Epithelial cell of esophagus (primary cell): ENCODE data around the gene ANKRD44.
A peak's percentile ranks its signal among the peaks of the same experiment; 100 is the strongest.
"Not testable (repeated sequence)": the region's sequence is repeated elsewhere in the genome, so short reads cannot be mapped to it uniquely, and the experiment has no call there.

Experiments
- DNase-seq: peaks from one replicate; pipeline ENCODE4 v3.0.0; 2010; ENCODE audit warnings: low read depth
- H3K4me3 ChIP-seq: 2 replicates; pipeline ENCODE4 v1.5.1; 2011; ENCODE audit warnings: mild to moderate bottlenecking, low read length, control low read depth
- TF ChIP-seq, protein P1 (sequence below): IDR thresholded peaks from 2 replicates; pipeline ENCODE4 v1.5.1; 2011; ENCODE audit warnings: low read depth, mild to moderate bottlenecking, low read length, control low read depth, inconsistent platforms; ENCODE audit not compliant: insufficient read depth; ENCODE audit errors: missing control alignments

Gene ANKRD44

GRCh38 chr2:197033222-197033621, 277.4 kb downstream of the ANKRD44 start:
- TF ChIP-seq, protein P1, sequence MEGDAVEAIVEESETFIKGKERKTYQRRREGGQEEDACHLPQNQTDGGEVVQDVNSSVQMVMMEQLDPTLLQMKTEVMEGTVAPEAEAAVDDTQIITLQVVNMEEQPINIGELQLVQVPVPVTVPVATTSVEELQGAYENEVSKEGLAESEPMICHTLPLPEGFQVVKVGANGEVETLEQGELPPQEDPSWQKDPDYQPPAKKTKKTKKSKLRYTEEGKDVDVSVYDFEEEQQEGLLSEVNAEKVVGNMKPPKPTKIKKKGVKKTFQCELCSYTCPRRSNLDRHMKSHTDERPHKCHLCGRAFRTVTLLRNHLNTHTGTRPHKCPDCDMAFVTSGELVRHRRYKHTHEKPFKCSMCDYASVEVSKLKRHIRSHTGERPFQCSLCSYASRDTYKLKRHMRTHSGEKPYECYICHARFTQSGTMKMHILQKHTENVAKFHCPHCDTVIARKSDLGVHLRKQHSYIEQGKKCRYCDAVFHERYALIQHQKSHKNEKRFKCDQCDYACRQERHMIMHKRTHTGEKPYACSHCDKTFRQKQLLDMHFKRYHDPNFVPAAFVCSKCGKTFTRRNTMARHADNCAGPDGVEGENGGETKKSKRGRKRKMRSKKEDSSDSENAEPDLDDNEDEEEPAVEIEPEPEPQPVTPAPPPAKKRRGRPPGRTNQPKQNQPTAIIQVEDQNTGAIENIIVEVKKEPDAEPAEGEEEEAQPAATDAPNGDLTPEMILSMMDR, result no peak
- DNase-seq, result no peak
- H3K4me3 ChIP-seq, result no peak overlapping the region

DNA sequence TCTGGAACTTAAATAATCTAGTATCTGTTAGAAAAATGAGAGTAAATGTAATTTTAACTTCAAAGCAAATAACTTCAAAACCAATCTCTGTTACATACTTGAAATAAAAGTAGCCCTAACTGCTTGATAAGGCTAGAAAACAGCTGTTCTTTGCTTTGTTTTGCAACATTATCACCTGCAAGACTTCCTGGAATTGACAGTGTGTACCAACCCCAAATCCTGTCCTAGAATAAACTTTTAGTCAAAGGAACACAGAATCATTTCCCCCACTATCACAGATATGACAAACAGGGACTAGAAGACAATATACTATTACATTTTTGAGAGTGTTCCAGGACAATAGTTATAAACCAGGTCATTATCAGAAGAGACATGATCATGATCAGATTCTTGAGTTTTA, 278.8 kb downstream of the ANKRD44 start:
- H3K4me3 ChIP-seq, result no peak overlapping the region
- TF ChIP-seq, protein P1, result no peak
- no peak for DNase-seq

DNA sequence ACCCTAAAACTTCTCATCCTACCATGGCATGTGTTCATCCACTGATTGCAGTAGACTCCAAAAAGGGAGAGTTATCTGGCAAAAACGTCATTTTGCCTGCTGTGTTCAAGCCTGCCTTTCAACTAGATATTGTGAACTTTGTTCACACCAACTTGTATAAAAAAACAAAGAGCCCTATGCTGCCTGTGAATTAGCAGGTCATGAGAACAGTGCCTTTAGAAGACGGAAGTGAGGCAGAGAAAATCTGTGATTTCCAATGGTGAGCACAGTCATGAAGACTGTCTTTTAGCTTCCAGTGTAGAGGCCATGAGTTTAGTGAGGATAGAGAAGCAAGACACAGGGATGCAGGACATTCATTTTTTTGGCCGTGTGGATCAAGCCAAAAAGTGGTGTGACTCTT, 280.5 kb downstream of the ANKRD44 start:
- DNase-seq, result no peak
- H3K4me3 ChIP-seq, result no peak overlapping the region
- TF ChIP-seq, protein P1, result no peak

DNA sequence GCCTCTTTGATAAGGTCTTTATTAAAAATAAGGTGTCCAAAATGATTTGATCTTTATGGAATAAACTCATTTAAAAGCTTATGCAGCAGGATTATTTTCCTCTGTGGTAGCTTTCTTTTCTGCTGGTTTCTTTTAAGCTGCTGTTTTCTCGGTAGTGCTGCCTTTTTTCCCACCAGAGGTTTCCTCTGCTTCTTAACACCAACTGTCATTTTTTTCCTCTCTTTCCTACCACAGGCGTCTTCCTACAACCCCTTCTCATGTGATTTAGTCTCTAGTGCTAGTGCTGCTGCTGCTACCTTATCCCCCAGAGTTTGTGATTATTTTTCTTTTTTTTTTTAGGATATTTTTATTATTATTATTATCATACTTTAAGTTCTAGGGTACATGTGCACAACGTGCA, 281.9 kb downstream of the ANKRD44 start:
- TF ChIP-seq, protein P1, result no peak
- no peak for DNase-seq
- no peak overlapping the region for H3K4me3 ChIP-seq

DNA sequence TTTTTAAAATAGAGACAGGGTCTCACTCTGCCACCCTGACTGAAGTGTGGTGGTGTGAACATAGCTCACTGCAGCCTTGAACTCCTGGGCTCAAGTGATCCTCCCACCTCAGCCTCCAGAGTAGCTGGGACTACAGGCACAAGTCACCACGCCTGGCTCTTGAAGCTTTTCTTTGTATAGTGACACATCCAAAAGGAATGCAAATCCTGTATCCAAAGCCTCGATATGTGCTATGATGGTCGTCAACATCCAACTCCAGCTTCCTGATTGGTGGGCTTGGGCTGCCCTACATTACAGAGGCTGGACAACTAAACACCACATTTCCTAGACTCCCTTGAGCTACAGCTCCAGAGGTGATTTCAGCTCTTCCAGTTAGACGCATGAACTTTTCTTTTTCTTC, 282.4 kb downstream of the ANKRD44 start:
- peak; percentile 35 for DNase-seq
- H3K4me3 ChIP-seq, result no peak overlapping the region
- TF ChIP-seq, protein P1, result no peak

DNA sequence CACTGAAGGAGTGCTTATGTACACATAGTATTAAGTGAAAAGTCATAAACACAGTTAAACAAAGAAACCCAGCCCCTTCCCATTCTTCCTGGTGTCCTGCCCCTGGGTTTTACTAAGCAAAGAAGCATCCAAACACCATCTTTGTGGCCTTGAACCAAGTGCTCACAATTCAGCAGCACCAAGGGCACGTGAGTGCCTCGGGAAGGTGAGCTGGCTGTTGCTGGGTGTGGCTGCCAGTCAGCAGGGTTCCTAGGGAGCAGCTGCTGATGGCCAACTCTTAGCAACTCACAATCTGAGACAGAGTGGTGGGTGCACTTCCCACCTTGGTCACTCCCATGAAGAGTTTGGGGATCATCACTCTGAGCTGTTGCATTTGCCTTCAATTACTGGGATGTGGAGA, 286.4 kb downstream of the ANKRD44 start:
- DNase-seq, result peak; percentile 17
- TF ChIP-seq, protein P1, result no peak
- H3K4me3 ChIP-seq, result no peak overlapping the region

DNA sequence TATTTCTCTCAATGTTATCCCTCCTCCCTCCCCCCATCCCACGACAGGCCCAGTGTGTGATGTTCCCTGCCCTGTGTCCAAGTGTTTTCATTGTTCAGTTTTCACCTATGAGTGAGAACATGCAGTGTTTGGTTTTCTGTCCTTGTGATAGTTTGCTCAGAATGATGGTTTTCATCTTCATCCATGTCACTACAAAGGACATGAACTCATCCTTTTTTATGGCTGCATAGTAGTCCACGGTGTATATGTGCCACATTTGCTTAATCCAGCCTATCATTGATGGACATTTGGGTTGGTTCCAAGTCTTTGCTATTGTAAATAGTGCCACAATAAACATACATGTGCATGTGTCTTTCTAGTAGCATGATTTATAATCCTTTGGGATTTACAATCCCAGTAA, 289.7 kb downstream of the ANKRD44 start:
- DNase-seq, result not testable (repeated sequence)

GRCh38 chr2:197013098-197013497, 297.5 kb downstream of the ANKRD44 start:
- TF ChIP-seq, protein P1, result no peak
- no peak for DNase-seq
- H3K4me3 ChIP-seq, result no peak overlapping the region

More for the DNA sequence above, 289.7 kb downstream of the ANKRD44 start:
- not testable (repeated sequence) for H3K4me3 ChIP-seq
